Right lobe of liver (tissue), 6 donors: ENCODE measurements around the gene C11orf16. TPM values are rescaled to one million over a fixed set of nuclear protein-coding genes. Genes with fewer than 3 reads are reported as not detected.
"Not testable (repeated sequence)": the region's sequence is repeated elsewhere in the genome, so short reads cannot be mapped to it uniquely, and the experiment has no call there.

Source experiments
- ATAC-seq, 4 donors: fragments of 200-7000 bp; cut with Tn5 transposase; one replicate each; pipeline ENCODE4 v1.9.1; 2020; ENCODE audit warnings: mild to moderate bottlenecking in 4 of 4, moderate library complexity in 4 of 4
- DNase-seq, 3 donors: peaks; one replicate each; pipeline ENCODE4 v3.0.0-alpha.2; 2020
- H3K27ac ChIP-seq, 3 donors: fragments of 200-600 bp; one replicate each; pipeline ENCODE4 v1.8.0; 2022
- H3K27me3 ChIP-seq, 2 donors: fragments of 200-600 bp; one replicate each; pipeline ENCODE4 v1.8.0; 2022
- H3K36me3 ChIP-seq, 4 donors: fragments of 200-600 bp; sonication (generic) in 1 of 4; one replicate each; pipeline versions ENCODE4 v1.5.1 to v1.8.0; 2017 to 2022; ENCODE audit warnings: control low read depth in 1 of 4
- H3K4me1 ChIP-seq, 4 donors: fragments of 200-600 bp; sonication (generic) in 1 of 4; one replicate each; pipeline versions ENCODE4 v1.5.1 to v1.8.0; 2017 to 2022; ENCODE audit warnings: control low read depth in 1 of 4
- H3K4me3 ChIP-seq, 3 donors: fragments of 200-600 bp; one replicate each; pipeline ENCODE4 v1.8.0; 2022
- H3K9me3 ChIP-seq, 4 donors: fragments of 200-600 bp; sonication (generic) in 1 of 4; one replicate each; pipeline versions ENCODE4 v1.5.1 to v1.8.0; 2017 to 2022; ENCODE audit warnings: control low read depth in 1 of 4
- CTCF ChIP-seq, 4 donors: fragments of 200-600 bp in 3 of 4; fragments of 450-650 bp in 1 of 4; IDR thresholded peaks; one replicate each; pipeline versions ENCODE4 v1.5.1 to v1.8.0; 2016 to 2022; ENCODE audit warnings: antibody characterized with exemption in 4 of 4, mild to moderate bottlenecking in 2 of 4
- POLR2A ChIP-seq: fragments of 450-650 bp; IDR thresholded peaks from one replicate; pipeline ENCODE4 v1.6.1; 2017; ENCODE audit warnings: antibody characterized with exemption, mild to moderate bottlenecking
- WGBS: methylation state at CpG from one replicate; pipeline ENCODE4 v1.1.6; 2018; ENCODE audit warnings: low coverage, low lambda C conversion rate; ENCODE audit not compliant: insufficient coverage; ENCODE audit errors: missing lambda C conversion rate; 5-methylcytosine and 5-hydroxymethylcytosine counted together
- intact Hi-C, 2 donors: fragments of 100-400 bp; cut with DNase I; formaldehyde crosslinking; loops; one replicate each; pipeline versions ENCODE4 v1.11.2 to v1.14.1; 2022
- total RNA-seq, 6 experiments: library from RNA; depleted of rRNA in 2 of 6; stranded (reverse); fragments of >200 nt in 2 of 6; fragmentation: NEBNext Ultra II Directional in 3 of 6; extraction: Animal tissue kit (Norgen Biotek cat#: 25700) in 3 of 6; gene quantifications; one replicate each; pipeline versions ENCODE4 v1.1.0 to v1.2.4, GENCODE V29; 2016 to 2023
- donor health status: DM: no; HTN: yes; CAD: no.
- donor health status: DM: no; HTN: no; CAD: no.
- donor health status: DM: no; HTN: no; CAD: no.
- donor health status: DM: no; HTN: yes; CAD: no.
- donor health status: DM: no; HTN: yes; CAD: no.

C11orf16 gene
- total RNA-seq, 6 experiments from 2014 or later = not detected

GRCh38 chr11:8905528-8906165 is 27.1 kb downstream of the C11orf16 start:
- Histone ChIP-seq H3K9me3 (no peaks in the 10 kb centered on the region), H3K27me3 (no peaks in the 10 kb centered on the region), H3K27ac (no peak overlapping the region), H3K4me1 (peaks cover 0 to 5% (median 0%) of the 10 kb centered on the region in 4 donors), H3K36me3 (no peaks in the 10 kb centered on the region), H3K4me3 (no peak overlapping the region)
- WGBS = 70% methylated on average over 5 of the region's 5 CpGs
- intact Hi-C loops = no loop called here
- ATAC-seq (no peak), DNase-seq (no peak)
- TF ChIP-seq POLR2A = no peak
- no peak for TF ChIP-seq CTCF (IDR thresholded peaks at IDR 0.05)

- ATAC-seq (no peak), DNase-seq (no peak)
- Histone ChIP-seq H3K4me1 (no peaks in the 10 kb centered on the region), H3K27ac (no peak overlapping the region), H3K9me3 (peaks cover 0 to 7% (median 0%) of the 10 kb centered on the region in 4 donors), H3K4me3 (no peak overlapping the region), H3K36me3 (no peaks in the 10 kb centered on the region), H3K27me3 (no peaks in the 10 kb centered on the region)
- intact Hi-C loops = no loop called here
- TF ChIP-seq POLR2A (no peak), CTCF (IDR thresholded peaks at IDR 0.05) (no peak)
Measured at GRCh38 chr11:8899119-8899753, 33.5 kb downstream of the C11orf16 start.

- H3K27ac ChIP-seq, DNase-seq, H3K4me1 ChIP-seq, H3K27me3 ChIP-seq, H3K4me3 ChIP-seq, H3K36me3 ChIP-seq, ATAC-seq, intact Hi-C loops, H3K9me3 ChIP-seq: not testable (repeated sequence)
- 75% methylated on average over 2 of the region's 2 CpGs for WGBS
Measured at GRCh38 chr11:8891185-8891584, 41.6 kb downstream of the C11orf16 start.

- TF ChIP-seq CTCF (IDR thresholded peaks at IDR 0.05) = no peak
- no peak for TF ChIP-seq POLR2A
- WGBS = 61% methylated on average over 2 of the region's 2 CpGs
- no peak overlapping the region for H3K4me3 ChIP-seq
Measured at GRCh38 chr11:8886322-8886721, 46.4 kb downstream of the C11orf16 start.

GRCh38 chr11:8881585-8881984 is 51.2 kb downstream of the C11orf16 start:
- WGBS = 67% methylated on average over 5 of the region's 7 CpGs
- H3K4me1 ChIP-seq, H3K27me3 ChIP-seq, H3K4me3 ChIP-seq, ATAC-seq, DNase-seq, H3K27ac ChIP-seq, intact Hi-C loops, H3K36me3 ChIP-seq, H3K9me3 ChIP-seq: not testable (repeated sequence)

More at GRCh38 chr11:8886322-8886721, 46.4 kb downstream of the C11orf16 start:
- peak in 1 of 4 donors; percentile 23 for ATAC-seq
- no peaks in the 10 kb centered on the region for H3K4me1 ChIP-seq
- DNase-seq = no peak
- no peaks in the 10 kb centered on the region for H3K36me3 ChIP-seq
- no peaks in the 10 kb centered on the region for H3K9me3 ChIP-seq
- H3K27ac ChIP-seq = no peak overlapping the region
- no peaks in the 10 kb centered on the region for H3K27me3 ChIP-seq
- intact Hi-C loops = no loop called here
